CD14-positive monocyte (primary cell): ENCODE data around the gene CCDC12. TPM values are rescaled to one million over a fixed set of nuclear protein-coding genes. Genes with fewer than 3 reads are reported as not detected.

ENCODE experiments used
- DNase-seq, 3 donors: peaks; one replicate each; pipeline ENCODE4 v3.0.0-alpha.2; 2011 to 2022
- H2AFZ ChIP-seq: 2 replicates; pipeline ENCODE4 v1.6.0; 2012; ENCODE audit warnings: mild to moderate bottlenecking, low read depth, low read length, inconsistent platforms; ENCODE audit not compliant: insufficient read depth, poor library complexity, severe bottlenecking
- H3K27ac ChIP-seq, 2 donors: 1 replicate in 1 of 2; 2 replicates in 1 of 2; pipeline ENCODE4 v1.5.1; 2012 to 2013; ENCODE audit warnings: low read length in 2 of 2, control low read depth in 1 of 2, inconsistent platforms in 1 of 2, low read depth in 1 of 2, mild to moderate bottlenecking in 1 of 2
- H3K27me3 ChIP-seq, 2 donors: one replicate each; pipeline versions ENCODE4 v1.6.0 to v1.6.1; 2011 to 2013; ENCODE audit warnings: low read length in 2 of 2; ENCODE audit not compliant: control insufficient read depth in 2 of 2, insufficient read depth in 2 of 2
- H3K36me3 ChIP-seq, 2 donors: replicated peaks in 1 of 2; 1 replicate in 1 of 2; 2 replicates in 1 of 2; pipeline versions ENCODE4 v1.5.1 to v1.6.1; 2012 to 2013; ENCODE audit warnings: low read length in 2 of 2, control low read depth in 1 of 2, inconsistent platforms in 1 of 2, mild to moderate bottlenecking in 1 of 2; ENCODE audit not compliant: insufficient read depth in 2 of 2, control insufficient read depth in 1 of 2
- H3K4me1 ChIP-seq, 2 donors: 1 replicate in 1 of 2; 2 replicates in 1 of 2; pipeline versions ENCODE4 v1.5.1 to v1.6.1; 2012 to 2013; ENCODE audit warnings: low read length in 2 of 2, control low read depth in 1 of 2, inconsistent platforms in 1 of 2, mild to moderate bottlenecking in 1 of 2, moderate library complexity in 1 of 2; ENCODE audit not compliant: insufficient read depth in 2 of 2, control insufficient read depth in 1 of 2
- H3K4me2 ChIP-seq: replicated peaks from 2 replicates; pipeline ENCODE3; 2012; ENCODE audit warnings: low read length, moderate library complexity, mild to moderate bottlenecking; ENCODE audit not compliant: poor library complexity, severe bottlenecking; ENCODE audit errors: extremely low read depth
- H3K4me3 ChIP-seq, 3 experiments: fragments of 200-600 bp in 1 of 3; sonication (generic) in 1 of 3; replicated peaks in 1 of 3; 1 replicate in 2 of 3; 2 replicates in 1 of 3; pipeline ENCODE4 v1.5.1; 2011 to 2013; ENCODE audit warnings: low read length in 3 of 3, mild to moderate bottlenecking in 3 of 3, control low read depth in 2 of 3, low read depth in 2 of 3, inconsistent platforms in 1 of 3, moderate library complexity in 1 of 3
- H3K79me2 ChIP-seq: 2 replicates; pipeline ENCODE4 v1.6.0; 2012; ENCODE audit warnings: mild to moderate bottlenecking, control low read depth, inconsistent platforms, low read length, moderate library complexity; ENCODE audit not compliant: insufficient read depth
- H3K9ac ChIP-seq: 2 replicates; pipeline ENCODE4 v1.6.0; 2017; ENCODE audit warnings: low read length, mild to moderate bottlenecking; ENCODE audit not compliant: insufficient read depth, poor library complexity, severe bottlenecking
- H3K9me3 ChIP-seq, 2 donors: replicated peaks in 1 of 2; 1 replicate in 1 of 2; 2 replicates in 1 of 2; pipeline versions ENCODE4 v1.5.1 to v1.6.1; 2012 to 2013; ENCODE audit warnings: low read length in 2 of 2, control low read depth in 1 of 2; ENCODE audit not compliant: control insufficient read depth in 1 of 2, insufficient read depth in 1 of 2
- H4K20me1 ChIP-seq: 2 replicates; pipeline ENCODE4 v1.6.0; 2012; ENCODE audit warnings: mild to moderate bottlenecking, low read length, control low read depth, moderate library complexity; ENCODE audit not compliant: insufficient read depth
- H3K27ac Mint-ChIP-seq, 7 donors: one replicate each; pipeline ENCODE4 v1.8.0; 2020; ENCODE audit warnings: mild to moderate bottlenecking in 7 of 7, mixed read lengths in 7 of 7, moderate library complexity in 6 of 7, inconsistent platforms in 2 of 7
- H3K27me3 Mint-ChIP-seq, 3 donors: one replicate each; pipeline ENCODE4 v1.8.0; 2021 to 2022; ENCODE audit warnings: low read depth in 3 of 3, mild to moderate bottlenecking in 3 of 3, mixed read lengths in 3 of 3, moderate library complexity in 3 of 3, inconsistent platforms in 1 of 3
- H3K36me3 Mint-ChIP-seq, 2 donors: one replicate each; pipeline ENCODE4 v1.8.0; 2020; ENCODE audit warnings: mixed read lengths in 2 of 2, inconsistent platforms in 1 of 2, mild to moderate bottlenecking in 1 of 2
- H3K4me1 Mint-ChIP-seq: one replicate; pipeline ENCODE4 v1.8.0; 2020; ENCODE audit warnings: mild to moderate bottlenecking, mixed read lengths
- H3K4me3 Mint-ChIP-seq, 2 donors: one replicate each; pipeline ENCODE4 v1.8.0; 2020; ENCODE audit warnings: mild to moderate bottlenecking in 2 of 2, mixed read lengths in 2 of 2, moderate library complexity in 1 of 2
- H3K9me3 Mint-ChIP-seq, 7 donors: one replicate each; pipeline ENCODE4 v1.8.0; 2020 to 2022; ENCODE audit warnings: mixed read lengths in 7 of 7, mild to moderate bottlenecking in 6 of 7, moderate library complexity in 6 of 7, inconsistent platforms in 2 of 7
- WGBS: methylation state at CpG from one replicate; pipeline ENCODE4 v1.1.5; 2013; ENCODE audit warnings: missing lambda C conversion rate; ENCODE audit not compliant: insufficient coverage; 5-methylcytosine and 5-hydroxymethylcytosine counted together
- intact Hi-C, 2 donors: fragments of 100-400 bp; cut with micrococcal nuclease; formaldehyde crosslinking; loops; one replicate each; pipeline versions ENCODE4 v1.15.0 to v1.15.1; 2023
- polyA plus RNA-seq, 3 donors: library from polyadenylated mRNA; depleted of rRNA in 1 of 3; unstranded in 2 of 3; stranded (reverse) in 1 of 3; fragments of 300-500 nt in 2 of 3; fragments of >200 nt in 1 of 3; fragmentation: Illumina TruSeq in 2 of 3; gene quantifications; 1 replicate in 2 of 3; 2 replicates in 1 of 3; pipeline ENCODE4 v1.2.3, GENCODE V29; 2012 to 2021
- TF ChIP-seq, protein P1 (sequence below): fragments of 200-600 bp; IDR thresholded peaks from one replicate; pipeline ENCODE4 v1.8.0; 2022; ENCODE audit warnings: antibody characterized with exemption, mild to moderate bottlenecking

The CCDC12 gene
- polyA plus RNA-seq, 3 donors: 50.1 to 70.7 (median 55.8) TPM

GRCh38 chr3:46905213-46905560, 71.4 kb downstream of the CCDC12 start:
- no peaks in the 10 kb centered on the region for H3K36me3 ChIP-seq
- peaks cover 0 to 3% of the 10 kb centered on the region in 2 donors for H3K27me3 ChIP-seq
- H3K79me2 ChIP-seq: no peaks in the 10 kb centered on the region
- H2AFZ ChIP-seq: no peak overlapping the region
- no peaks in the 10 kb centered on the region for H4K20me1 ChIP-seq
- no peak overlapping the region for H3K27ac ChIP-seq
- Mint-ChIP-seq H3K4me1 (peaks cover 22% of the 10 kb centered on the region), H3K36me3 (no peaks in the 10 kb centered on the region), H3K9me3 (peaks cover 0 to under 1% (median 0%) of the 10 kb centered on the region in 7 donors), H3K27ac (no peak overlapping the region), H3K4me3 (no peak overlapping the region), H3K27me3 (peaks cover 2 to 5% (median 3%) of the 10 kb centered on the region in 3 donors)
- intact Hi-C loops: loop anchor here in 1 of 2 donors (5.0 kb wide), 2 partner anchors 38 to 198 kb away; no protein-coding TSS in a partner anchor
- no peak overlapping the region for H3K4me2 ChIP-seq
- no peak overlapping the region for H3K4me3 ChIP-seq
- H3K9me3 ChIP-seq: no peaks in the 10 kb centered on the region
- TF ChIP-seq, protein P1, sequence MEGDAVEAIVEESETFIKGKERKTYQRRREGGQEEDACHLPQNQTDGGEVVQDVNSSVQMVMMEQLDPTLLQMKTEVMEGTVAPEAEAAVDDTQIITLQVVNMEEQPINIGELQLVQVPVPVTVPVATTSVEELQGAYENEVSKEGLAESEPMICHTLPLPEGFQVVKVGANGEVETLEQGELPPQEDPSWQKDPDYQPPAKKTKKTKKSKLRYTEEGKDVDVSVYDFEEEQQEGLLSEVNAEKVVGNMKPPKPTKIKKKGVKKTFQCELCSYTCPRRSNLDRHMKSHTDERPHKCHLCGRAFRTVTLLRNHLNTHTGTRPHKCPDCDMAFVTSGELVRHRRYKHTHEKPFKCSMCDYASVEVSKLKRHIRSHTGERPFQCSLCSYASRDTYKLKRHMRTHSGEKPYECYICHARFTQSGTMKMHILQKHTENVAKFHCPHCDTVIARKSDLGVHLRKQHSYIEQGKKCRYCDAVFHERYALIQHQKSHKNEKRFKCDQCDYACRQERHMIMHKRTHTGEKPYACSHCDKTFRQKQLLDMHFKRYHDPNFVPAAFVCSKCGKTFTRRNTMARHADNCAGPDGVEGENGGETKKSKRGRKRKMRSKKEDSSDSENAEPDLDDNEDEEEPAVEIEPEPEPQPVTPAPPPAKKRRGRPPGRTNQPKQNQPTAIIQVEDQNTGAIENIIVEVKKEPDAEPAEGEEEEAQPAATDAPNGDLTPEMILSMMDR: no peak
- H3K9ac ChIP-seq: no peak overlapping the region
- no peak for DNase-seq
- peaks cover 14 to 30% of the 10 kb centered on the region in 2 donors for H3K4me1 ChIP-seq
- 100% methylated on average over 1 of the region's 3 CpGs for WGBS

DNA sequence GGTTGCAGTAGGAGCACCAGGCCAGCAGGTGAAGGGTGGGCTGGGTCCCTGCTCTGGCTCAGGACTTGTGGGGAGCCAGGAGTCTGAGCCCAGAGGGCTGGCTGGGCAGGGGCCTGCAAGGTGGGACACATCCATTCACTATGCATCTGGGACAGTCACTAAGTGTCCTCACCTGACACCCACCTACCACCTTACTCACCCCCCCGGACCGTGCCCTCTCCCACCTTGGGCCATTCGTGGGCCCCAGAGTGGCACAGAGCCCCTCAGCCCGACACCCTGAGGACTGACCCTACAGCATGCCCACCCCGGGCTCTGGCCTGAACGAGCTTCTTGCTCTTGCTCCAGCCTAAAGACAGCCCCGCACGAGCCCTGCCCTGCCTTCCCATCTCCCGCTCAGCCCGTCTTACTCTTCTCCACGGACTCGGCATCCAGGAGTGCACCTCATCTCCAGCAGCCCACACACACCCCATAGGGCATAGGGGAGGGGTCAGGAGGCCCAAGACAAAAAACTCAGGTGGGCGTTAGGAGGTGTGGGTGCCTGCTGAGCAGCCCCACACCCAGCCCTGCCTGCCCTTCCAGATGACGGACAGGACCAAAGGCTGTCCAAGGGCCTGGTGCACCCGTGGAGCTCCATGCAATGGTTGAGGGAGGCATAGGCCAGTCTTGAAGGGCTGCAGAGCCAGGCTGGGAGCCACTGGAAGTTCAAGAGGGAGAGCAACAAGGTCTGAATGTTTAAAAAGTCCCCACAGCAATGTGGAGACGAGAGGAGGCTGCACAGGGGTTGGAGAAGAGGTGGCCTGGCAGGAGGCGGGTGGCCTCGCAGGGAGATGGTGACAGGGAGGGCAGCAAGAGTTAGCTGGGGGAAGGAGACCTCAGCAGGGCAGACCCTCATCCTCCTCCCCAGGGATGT, 72.0 kb downstream of the CCDC12 start:
- Mint-ChIP-seq H3K4me3 (no peak overlapping the region), H3K4me1 (peaks cover 19% of the 10 kb centered on the region)
- DNase-seq: no peak

More for the DNA sequence above, 72.0 kb downstream of the CCDC12 start:
- intact Hi-C loops: loop anchor here in 1 of 2 donors (5.0 kb wide), 2 partner anchors 37 to 197 kb away; no protein-coding TSS in a partner anchor
- no peaks in the 10 kb centered on the region for H3K36me3 Mint-ChIP-seq
- peaks cover 9 to 24% of the 10 kb centered on the region in 2 donors for H3K4me1 ChIP-seq
- H3K27me3 Mint-ChIP-seq: peaks cover 3 to 6% (median 5%) of the 10 kb centered on the region in 3 donors
- H3K27ac Mint-ChIP-seq: peak overlapping the region in 2 of 7 donors; percentile 15 to 41
- no peak overlapping the region for H3K4me2 ChIP-seq
- TF ChIP-seq, protein P1: no peak
- WGBS: 91% methylated on average over 6 of the region's 18 CpGs
- no peak overlapping the region for H3K4me3 ChIP-seq
- no peaks in the 10 kb centered on the region for H3K9me3 Mint-ChIP-seq
- no peaks in the 10 kb centered on the region for H3K9me3 ChIP-seq
- peaks cover 0 to 5% of the 10 kb centered on the region in 2 donors for H3K27me3 ChIP-seq
- no peaks in the 10 kb centered on the region for H3K79me2 ChIP-seq
- no peak overlapping the region for H2AFZ ChIP-seq
- no peaks in the 10 kb centered on the region for H3K36me3 ChIP-seq
- H3K27ac ChIP-seq: no peak overlapping the region
- no peaks in the 10 kb centered on the region for H4K20me1 ChIP-seq
- H3K9ac ChIP-seq: no peak overlapping the region
